ENCODE results near the gene FKRP. TPM values are rescaled to one million over a fixed set of nuclear protein-coding genes. Genes with fewer than 3 reads are reported as not detected.

FKRP gene
- total RNA-seq, 1 experiment from 2014 or later: 19.4 TPM

- TF ChIP-seq, protein P1, sequence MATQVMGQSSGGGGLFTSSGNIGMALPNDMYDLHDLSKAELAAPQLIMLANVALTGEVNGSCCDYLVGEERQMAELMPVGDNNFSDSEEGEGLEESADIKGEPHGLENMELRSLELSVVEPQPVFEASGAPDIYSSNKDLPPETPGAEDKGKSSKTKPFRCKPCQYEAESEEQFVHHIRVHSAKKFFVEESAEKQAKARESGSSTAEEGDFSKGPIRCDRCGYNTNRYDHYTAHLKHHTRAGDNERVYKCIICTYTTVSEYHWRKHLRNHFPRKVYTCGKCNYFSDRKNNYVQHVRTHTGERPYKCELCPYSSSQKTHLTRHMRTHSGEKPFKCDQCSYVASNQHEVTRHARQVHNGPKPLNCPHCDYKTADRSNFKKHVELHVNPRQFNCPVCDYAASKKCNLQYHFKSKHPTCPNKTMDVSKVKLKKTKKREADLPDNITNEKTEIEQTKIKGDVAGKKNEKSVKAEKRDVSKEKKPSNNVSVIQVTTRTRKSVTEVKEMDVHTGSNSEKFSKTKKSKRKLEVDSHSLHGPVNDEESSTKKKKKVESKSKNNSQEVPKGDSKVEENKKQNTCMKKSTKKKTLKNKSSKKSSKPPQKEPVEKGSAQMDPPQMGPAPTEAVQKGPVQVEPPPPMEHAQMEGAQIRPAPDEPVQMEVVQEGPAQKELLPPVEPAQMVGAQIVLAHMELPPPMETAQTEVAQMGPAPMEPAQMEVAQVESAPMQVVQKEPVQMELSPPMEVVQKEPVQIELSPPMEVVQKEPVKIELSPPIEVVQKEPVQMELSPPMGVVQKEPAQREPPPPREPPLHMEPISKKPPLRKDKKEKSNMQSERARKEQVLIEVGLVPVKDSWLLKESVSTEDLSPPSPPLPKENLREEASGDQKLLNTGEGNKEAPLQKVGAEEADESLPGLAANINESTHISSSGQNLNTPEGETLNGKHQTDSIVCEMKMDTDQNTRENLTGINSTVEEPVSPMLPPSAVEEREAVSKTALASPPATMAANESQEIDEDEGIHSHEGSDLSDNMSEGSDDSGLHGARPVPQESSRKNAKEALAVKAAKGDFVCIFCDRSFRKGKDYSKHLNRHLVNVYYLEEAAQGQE (IDR thresholded peaks at IDR 0.05; ENCODE audit: low read depth): no peak
- TF ChIP-seq JUND (IDR thresholded peaks at IDR 0.05): no peak
- no peak for TF ChIP-seq ELF1 (IDR thresholded peaks at IDR 0.05; ENCODE audit: borderline replicate concordance, low read depth)
- TF ChIP-seq EZH2phosphoT487 (IDR thresholded peaks at IDR 0.05; ENCODE audit: borderline replicate concordance): no peak
- TF ChIP-seq EGR1 (IDR thresholded peaks at IDR 0.05; ENCODE audit: low read depth): no peak
- no peak for TF ChIP-seq SRF (IDR thresholded peaks at IDR 0.05; ENCODE audit: low read depth)
- TF ChIP-seq ZFX (IDR thresholded peaks at IDR 0.05): no peak
- TF ChIP-seq SP1 (IDR thresholded peaks at IDR 0.05; ENCODE audit: low read depth): no peak
Observed at GRCh38 chr19:46714444-46715106, 31.3 kb upstream of the FKRP start (continued).

DNA sequence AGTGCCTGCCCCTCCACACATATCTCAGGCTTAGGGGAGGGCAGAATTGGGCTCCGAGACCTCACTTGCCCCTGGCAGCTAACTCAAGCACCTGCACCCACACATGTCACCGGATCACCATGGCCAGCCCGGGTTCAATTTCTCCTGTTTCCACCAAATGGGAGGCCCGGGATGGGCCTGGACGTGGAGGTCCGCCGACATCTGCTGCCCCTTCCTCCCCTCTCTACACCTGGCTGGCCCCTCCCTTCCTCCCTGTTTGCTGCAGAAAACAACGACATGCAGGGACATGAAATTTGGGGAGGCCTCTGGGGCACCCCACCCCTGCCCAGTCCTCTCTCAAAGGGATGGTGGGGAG, 30.3 kb upstream of the FKRP start:
- Histone ChIP-seq H3K9me3 (ENCODE audit: control insufficient read depth in 1 of 2, insufficient read depth in 1 of 2, low read depth in 1 of 2, low read length in 2 of 2) (no peaks in the 10 kb centered on the region), H3K4me3 (replicated peaks in 1 of 2; ENCODE audit: low read depth in 1 of 2, low read length in 2 of 2) (peak overlapping the region; percentile 82 to 90), H2AFZ (ENCODE audit: low read depth, low read length, poor library complexity, severe bottlenecking) (no peak overlapping the region), H3K4me2 (ENCODE audit: low read length) (peak overlapping the region; percentile 92), H4K20me1 (ENCODE audit: insufficient read depth) (no peaks in the 10 kb centered on the region), H3K79me2 (ENCODE audit: insufficient read depth, low read length) (peaks cover 31% of the 10 kb centered on the region), H3K36me3 (ENCODE audit: control insufficient read depth in 1 of 2, insufficient read depth in 2 of 2, low read length in 2 of 2) (peaks cover 2 to 13% of the 10 kb centered on the region in 2 experiments; a peak in 2 of 4 replicates), H3K27ac (ENCODE audit: low read depth, low read length) (peak overlapping the region; percentile 90), H3K9me2 (ENCODE audit: insufficient read depth) (no peaks in the 10 kb centered on the region), H3K4me1 (ENCODE audit: control insufficient read depth in 1 of 2, insufficient read depth in 2 of 2, low read length in 2 of 2) (peaks cover 10 to 36% of the 10 kb centered on the region in 2 experiments; a peak in 3 of 4 replicates), H3K27me3 (ENCODE audit: insufficient read depth, low read length) (no peaks in the 10 kb centered on the region), H3K9ac (ENCODE audit: low read length) (peak overlapping the region; percentile 84)
- DNase-seq (ENCODE audit: low read depth, low spot score) (no peak), ATAC-seq (no peak)
- ChIA-PET CTCF (interaction anchor here (1.9 kb wide), 1 partner anchor 13 kb away, joined by 5 read pairs; no protein-coding TSS in a partner anchor), RAD21 (ENCODE audit: low non-redundant PET in 1 of 2, low total read pairs in 2 of 2, uncharacterized antibody in 2 of 2, unreplicated experiment in 2 of 2) (interaction anchor here in 1 of 2 experiments (0.7 kb wide), 1 partner anchor 50 kb away, joined by 3 read pairs; no protein-coding TSS in a partner anchor), POLR2A (interaction anchor here (0.6 kb wide), 1 partner anchor 125 kb away, joined by 3 read pairs; no protein-coding TSS in a partner anchor)
- BruUV-seq (replicated peaks): TSS peak; percentile 46
- intact Hi-C loops (cut with micrococcal nuclease): no loop called here
- TF ChIP-seq ATF3 (IDR thresholded peaks at IDR 0.05): no peak
- TF ChIP-seq ZNF274 (IDR thresholded peaks at IDR 0.05; ENCODE audit: low read depth, low read length): no peak
- TF ChIP-seq ZFX (IDR thresholded peaks at IDR 0.05): no peak
- TF ChIP-seq POLR2AphosphoS5 (IDR thresholded peaks at IDR 0.05; ENCODE audit: low read depth, low read length): no peak
- TF ChIP-seq, protein P2, sequence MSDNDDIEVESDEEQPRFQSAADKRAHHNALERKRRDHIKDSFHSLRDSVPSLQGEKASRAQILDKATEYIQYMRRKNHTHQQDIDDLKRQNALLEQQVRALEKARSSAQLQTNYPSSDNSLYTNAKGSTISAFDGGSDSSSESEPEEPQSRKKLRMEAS (IDR thresholded peaks at IDR 0.05): no peak
- no peak for TF ChIP-seq RAD21 (IDR thresholded peaks at IDR 0.05; ENCODE audit: low read depth)
- no peak for TF ChIP-seq POLR2A (IDR thresholded peaks at IDR 0.05; ENCODE audit: borderline replicate concordance, extremely low read depth, insufficient read depth, insufficient read length)
- TF ChIP-seq TCF7L2 (IDR thresholded peaks at IDR 0.05; ENCODE audit: borderline replicate concordance, extremely low read depth, insufficient read depth, insufficient read length): no peak
